ENCODE measurements around the gene RBMS1.

The RBMS1 gene

GRCh38 chr2:160408173-160408958 lies 85.2 kb downstream of the RBMS1 start:
- peak; percentile 77 for DNase-seq

GRCh38 chr2:160407393-160408172 lies 86.0 kb downstream of the RBMS1 start:
- DNase-seq: peak; percentile 93

- DNase-seq: peak; percentile 90
Measured at GRCh38 chr2:160406591-160407392, 86.8 kb downstream of the RBMS1 start.

GRCh38 chr2:160405077-160405867 lies 88.3 kb downstream of the RBMS1 start:
- DNase-seq: no peak

GRCh38 chr2:160402997-160403979 lies 90.3 kb downstream of the RBMS1 start:
- no peak for DNase-seq

GRCh38 chr2:160402501-160402900 lies 91.1 kb downstream of the RBMS1 start:
- no peak for DNase-seq

- no peak for DNase-seq
Measured at GRCh38 chr2:160401895-160402294, 91.7 kb downstream of the RBMS1 start.

- no peak for DNase-seq
Measured at GRCh38 chr2:160399880-160400279, 93.7 kb downstream of the RBMS1 start.

- DNase-seq: no peak
Measured at GRCh38 chr2:160397530-160397865, 96.1 kb downstream of the RBMS1 start.

- DNase-seq: no peak
Measured at GRCh38 chr2:160394153-160394552, 99.5 kb downstream of the RBMS1 start.

GRCh38 chr2:160392201-160392600 lies 101.4 kb downstream of the RBMS1 start:
- DNase-seq: no peak

GRCh38 chr2:160390544-160391455 lies 102.8 kb downstream of the RBMS1 start:
- no peak for DNase-seq

GRCh38 chr2:160389875-160390274 lies 103.7 kb downstream of the RBMS1 start:
- DNase-seq: no peak

- DNase-seq: no peak
Measured at GRCh38 chr2:160388464-160389263, 104.9 kb downstream of the RBMS1 start.

GRCh38 chr2:160387558-160388262 lies 105.9 kb downstream of the RBMS1 start:
- no peak for DNase-seq

GRCh38 chr2:160384791-160385190 lies 108.8 kb downstream of the RBMS1 start:
- no peak for DNase-seq

GRCh38 chr2:160381425-160381951 lies 112.1 kb downstream of the RBMS1 start:
- no peak for DNase-seq

GRCh38 chr2:160380611-160381010 lies 113.0 kb downstream of the RBMS1 start:
- DNase-seq: no peak
